Jurkat, Clone E6-1 (cell line): ENCODE measurements around the gene UPF1. TPM values are rescaled to one million over a fixed set of nuclear protein-coding genes. Genes with fewer than 3 reads are reported as not detected.

Source experiments
- DNase-seq: peaks from one replicate; pipeline ENCODE4 v3.0.0-alpha.2; 2011; ENCODE audit warnings: low read depth, low spot score
- H3K4me3 ChIP-seq: 2 replicates; pipeline ENCODE4 v1.5.1; 2011; ENCODE audit warnings: mild to moderate bottlenecking, low read length, control low read depth, moderate library complexity
- polyA plus RNA-seq: library from polyadenylated mRNA; unstranded; fragments of >200 nt; gene quantifications from one replicate; pipeline ENCODE4 v1.2.1, GENCODE V29; 2012; ENCODE audit warnings: missing spikeins; ENCODE audit not compliant: insufficient read length, insufficient read depth

The UPF1 gene
- 64.7 TPM for polyA plus RNA-seq

DNA sequence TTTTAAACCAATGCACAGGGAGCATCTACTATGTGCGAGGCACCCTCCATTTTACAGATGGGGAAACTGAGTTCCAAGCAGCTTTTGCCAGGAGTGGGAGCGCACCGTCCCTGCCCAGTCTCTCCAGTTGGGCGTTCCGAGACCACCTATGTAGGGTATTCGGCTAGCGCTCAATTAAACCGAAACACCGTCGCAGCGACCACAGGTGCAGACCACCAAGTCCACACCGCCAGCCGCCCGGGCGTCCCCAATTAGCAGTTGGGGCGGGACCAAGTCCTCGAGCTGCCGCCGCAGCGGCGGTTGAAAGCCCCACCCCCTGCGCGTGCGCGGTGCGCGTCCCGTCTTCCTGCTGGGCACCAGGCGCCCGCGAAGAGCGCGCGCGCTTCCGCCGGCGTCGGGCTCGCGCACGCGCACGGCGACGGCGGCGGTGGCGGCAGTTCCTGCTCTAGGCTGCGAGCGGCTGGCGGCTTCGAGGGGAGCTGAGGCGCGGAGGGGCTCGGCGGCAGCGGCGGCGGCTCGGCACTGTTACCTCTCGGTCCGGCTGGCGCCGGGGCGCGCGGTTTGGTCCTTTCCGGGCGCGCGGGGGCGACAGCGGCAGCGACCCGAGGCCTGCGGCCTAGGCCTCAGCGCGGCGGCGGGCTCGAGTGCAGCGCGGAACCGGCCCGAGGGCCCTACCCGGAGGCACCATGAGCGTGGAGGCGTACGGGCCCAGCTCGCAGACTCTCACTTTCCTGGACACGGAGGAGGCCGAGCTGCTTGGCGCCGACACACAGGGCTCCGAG is at the start of gene UPF1:
TSS of gene UPF1 (plus strand) at position 436 of the 782 bp plus-strand sequence. CDS start at position 687, 251 bp downstream.
- peak within 1 kb of the TSS; percentile 87 for H3K4me3 ChIP-seq
- DNase-seq = peak; percentile 90

GRCh38 chr19:18782559-18783225 is 49.1 kb upstream of the UPF1 start:
- H3K4me3 ChIP-seq = no peak overlapping the region
- no peak for DNase-seq

GRCh38 chr19:18783958-18784785 is 47.6 kb upstream of the UPF1 start:
- DNase-seq = no peak
- H3K4me3 ChIP-seq = no peak overlapping the region

- no peak for DNase-seq
- H3K4me3 ChIP-seq = no peak overlapping the region
These were observed 47.0 kb upstream of the UPF1 start for GRCh38 chr19:18784786-18785120.

- DNase-seq = peak; percentile 43
These were observed 46.3 kb upstream of the UPF1 start for GRCh38 chr19:18785179-18786124.

GRCh38 chr19:18788529-18789421 is 43.0 kb upstream of the UPF1 start:
- DNase-seq = no peak
- no peak overlapping the region for H3K4me3 ChIP-seq

More at GRCh38 chr19:18785179-18786124, 46.3 kb upstream of the UPF1 start:
- H3K4me3 ChIP-seq = peak overlapping the region; percentile 11

GRCh38 chr19:18789422-18789869 is 42.3 kb upstream of the UPF1 start:
- DNase-seq = no peak
- no peak overlapping the region for H3K4me3 ChIP-seq

DNA sequence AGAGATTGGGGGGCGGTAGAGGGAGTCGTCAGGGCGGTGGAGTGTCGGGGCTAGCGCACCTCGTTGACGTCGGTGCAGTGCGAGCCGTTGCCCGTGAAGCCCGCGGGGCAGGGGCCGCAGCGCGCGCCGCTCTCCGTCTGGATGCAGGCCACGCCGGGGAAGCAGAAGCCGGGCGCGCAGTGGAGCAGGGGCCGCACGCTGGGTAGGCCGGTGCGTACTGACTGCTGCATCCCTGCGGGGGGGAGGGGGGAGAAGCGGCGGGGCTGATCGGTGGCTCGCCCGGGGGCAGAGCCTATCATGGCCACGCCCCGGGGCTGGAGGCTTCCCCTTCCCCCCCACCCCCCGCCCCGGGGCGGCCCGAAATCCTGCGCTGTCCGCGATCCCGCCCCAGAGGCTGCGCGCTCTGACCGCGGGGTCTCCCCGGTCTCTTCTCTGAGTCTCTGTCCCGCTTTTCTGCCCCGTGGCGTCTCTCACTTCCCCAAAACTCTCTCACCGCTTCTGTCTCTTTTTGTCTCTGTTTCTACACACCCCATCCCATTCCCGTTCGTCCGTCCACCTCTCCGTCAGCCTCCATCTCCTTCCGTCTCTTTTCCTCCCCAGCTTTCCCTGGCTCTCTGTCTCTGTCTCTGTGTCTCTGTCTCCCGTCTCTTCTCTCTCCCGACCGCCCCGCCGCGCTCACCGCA is 41.7 kb upstream of the UPF1 start:
- DNase-seq = no peak
- H3K4me3 ChIP-seq = no peak overlapping the region

DNA sequence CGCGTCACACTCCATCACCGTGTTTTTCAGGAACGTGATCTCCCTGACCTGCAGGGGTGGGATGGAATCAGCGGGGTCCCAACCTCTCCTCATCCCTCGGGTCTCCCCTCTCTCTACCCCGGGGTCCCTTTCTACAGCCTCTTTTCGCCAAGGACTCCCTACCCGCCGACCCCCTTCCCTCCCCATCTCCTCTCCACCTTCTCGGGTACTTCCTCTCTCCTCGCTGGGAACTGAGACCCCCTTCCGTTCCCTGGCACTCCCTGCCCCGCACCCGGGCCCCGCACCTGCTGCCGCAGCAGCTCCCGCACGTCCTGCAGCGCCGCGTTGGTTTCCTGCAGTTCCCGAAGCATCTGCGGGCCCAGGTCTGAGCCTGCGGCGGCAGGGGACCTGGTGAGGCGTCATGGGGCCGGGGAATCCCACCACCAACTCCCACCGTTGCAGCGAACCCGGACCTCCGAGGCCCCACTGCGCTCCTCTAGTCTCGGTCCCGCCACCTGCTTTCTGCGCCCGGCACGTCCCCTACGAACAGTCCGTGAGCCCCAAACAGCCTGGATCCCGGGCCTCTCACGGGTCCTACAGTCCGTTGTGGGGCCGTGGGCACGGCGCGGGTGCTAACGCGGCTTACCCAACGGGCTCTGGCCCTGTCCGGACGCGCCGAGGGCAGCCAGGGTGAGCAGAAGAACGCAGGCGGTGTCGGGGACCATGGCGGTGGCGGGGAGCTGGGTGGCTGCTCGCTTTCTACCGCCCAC is 41.0 kb upstream of the UPF1 start, which contains the start of gene COMP:
TSS of gene COMP (minus strand) at position 740 of the 749 bp plus-strand sequence. CDS start at position 704, 36 bp downstream.
- H3K4me3 ChIP-seq = no peak within 1 kb of the TSS

GRCh38 chr19:18791315-18791678 is 40.5 kb upstream of the UPF1 start:
- H3K4me3 ChIP-seq = no peak overlapping the region
- DNase-seq = no peak

More for the DNA sequence above, 41.0 kb upstream of the UPF1 start, which contains the start of gene COMP:
- DNase-seq = no peak

DNA sequence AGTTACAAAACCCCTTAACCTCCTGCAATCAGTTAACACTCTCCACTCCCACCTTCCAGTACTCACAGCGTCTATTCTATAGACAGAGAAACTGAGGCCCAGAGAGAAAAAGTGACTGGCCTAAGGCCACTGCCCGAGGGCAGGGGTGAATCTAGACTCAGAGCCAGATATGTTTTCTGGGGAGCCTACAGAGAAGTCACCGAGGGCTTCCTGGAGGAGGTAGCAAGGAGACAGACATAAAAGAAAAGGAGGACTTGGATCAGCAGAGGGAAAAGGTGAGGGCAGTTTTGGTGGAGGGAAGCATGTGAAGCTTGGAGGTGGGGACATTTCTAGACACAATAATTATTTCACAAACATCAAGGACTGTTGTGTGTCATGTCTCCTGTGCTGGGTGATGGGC is 39.1 kb upstream of the UPF1 start:
- no peak for DNase-seq

DNA sequence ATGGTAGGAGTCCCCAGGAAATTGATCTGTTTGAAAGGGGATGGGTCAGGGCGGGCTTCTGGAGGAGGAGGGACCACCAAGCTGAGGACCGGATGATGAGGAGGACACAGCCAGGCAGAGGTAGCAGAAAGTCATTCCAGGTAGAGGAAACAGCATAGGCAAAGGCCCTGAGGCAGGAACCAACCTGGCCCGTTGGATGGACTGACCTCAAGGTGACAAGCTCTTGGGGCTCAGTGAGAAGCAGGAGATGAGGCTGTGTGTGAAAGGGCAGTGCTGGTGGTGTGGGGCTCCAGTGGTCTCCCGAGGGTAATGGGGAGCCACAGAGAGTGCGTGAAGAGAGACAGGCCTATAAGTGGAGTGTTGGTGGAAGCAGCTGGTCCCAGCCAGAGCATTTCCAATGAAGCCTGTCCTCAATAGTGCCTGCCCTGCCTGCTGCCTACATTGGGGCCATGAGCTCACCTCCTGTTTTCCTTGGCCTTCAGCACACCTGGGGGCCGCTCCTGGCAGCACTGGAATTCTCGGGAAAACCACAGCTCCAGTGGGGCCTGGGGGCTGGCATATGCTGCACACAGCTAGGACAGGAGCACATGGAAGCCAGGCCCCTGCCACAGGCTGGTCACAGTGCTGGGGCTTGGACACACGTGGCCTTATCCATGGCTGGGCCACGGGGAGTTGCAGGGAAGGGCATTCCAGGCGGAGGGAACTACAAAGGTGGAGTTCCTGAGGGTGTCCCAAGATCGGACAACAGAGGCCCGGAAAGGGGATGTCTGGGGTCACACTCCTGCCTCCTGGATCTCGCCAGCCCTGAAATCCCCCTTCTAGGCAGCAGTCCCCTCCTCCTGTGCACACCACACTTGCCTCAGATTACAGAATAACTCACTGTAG is 38.4 kb upstream of the UPF1 start:
- no peak overlapping the region for H3K4me3 ChIP-seq
- no peak for DNase-seq

More for the DNA sequence above, 39.1 kb upstream of the UPF1 start:
- H3K4me3 ChIP-seq = no peak overlapping the region

GRCh38 chr19:18794029-18794313 is 37.8 kb upstream of the UPF1 start:
- DNase-seq = no peak
- H3K4me3 ChIP-seq = no peak overlapping the region

- no peak overlapping the region for H3K4me3 ChIP-seq
These were observed 37.1 kb upstream of the UPF1 start for GRCh38 chr19:18794692-18795091.

DNA sequence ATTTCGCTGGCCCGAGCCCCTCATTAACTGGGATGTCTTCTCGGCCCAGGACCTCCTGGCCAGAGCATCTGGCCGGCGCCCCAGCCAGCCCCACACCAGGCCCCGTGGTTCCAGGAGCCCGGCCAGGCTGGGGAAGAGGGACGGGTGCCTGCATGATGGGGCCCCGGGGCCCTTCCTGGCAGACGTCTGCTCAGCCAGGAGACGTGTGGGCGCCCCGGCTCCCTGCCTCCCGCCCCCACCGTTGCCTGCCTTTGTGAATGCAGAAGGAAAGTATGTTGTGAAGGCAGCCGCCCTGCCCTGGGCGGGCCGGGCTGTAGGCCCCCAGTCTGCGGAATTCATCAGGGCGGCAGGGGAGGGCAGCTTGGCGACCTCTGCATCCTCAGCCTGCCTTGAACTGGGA is 36.2 kb upstream of the UPF1 start:
- DNase-seq = no peak
- H3K4me3 ChIP-seq = no peak overlapping the region

More at GRCh38 chr19:18794692-18795091, 37.1 kb upstream of the UPF1 start:
- DNase-seq = no peak

DNA sequence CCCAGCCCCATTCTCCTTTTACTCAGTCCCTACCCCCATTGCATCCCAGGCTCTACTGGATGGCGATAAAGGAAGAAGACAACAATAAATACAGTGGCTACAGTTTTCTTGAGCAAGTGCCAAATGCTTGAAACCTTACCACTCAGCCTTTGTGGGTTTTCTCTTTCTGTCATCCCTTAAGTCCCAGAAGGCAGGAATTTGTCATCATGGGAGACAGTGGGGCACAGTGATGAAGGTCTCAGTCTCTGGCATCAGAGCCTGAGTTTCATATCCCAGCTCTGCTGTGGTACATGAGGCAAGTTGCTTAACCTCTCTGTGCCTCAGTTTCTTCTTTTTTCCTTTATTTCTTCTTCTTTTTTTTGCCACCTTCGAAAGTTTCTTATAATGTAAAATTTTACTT is 35.5 kb upstream of the UPF1 start:
- DNase-seq = no peak
- H3K4me3 ChIP-seq = no peak overlapping the region
